Uterus (tissue), 4 donors: Measurements from ENCODE around the gene SNX14. TPM values are rescaled to one million over a fixed set of nuclear protein-coding genes. Genes with fewer than 3 reads are reported as not detected.

Experiments
- DNase-seq, 2 donors: peaks; one replicate each; pipeline ENCODE4 v3.0.0-alpha.2; 2019 to 2020
- H3K27ac ChIP-seq, 2 donors: fragments of 200-600 bp; sonication (generic); 1 replicate in 1 of 2; 2 replicates in 1 of 2; pipeline ENCODE4 v1.5.1; 2016 to 2018
- H3K27me3 ChIP-seq, 2 donors: fragments of 200-600 bp; sonication (generic); one replicate each; pipeline ENCODE4 v1.5.1; 2018 to 2019; ENCODE audit warnings: control low read depth in 1 of 2
- H3K36me3 ChIP-seq, 2 donors: fragments of 200-600 bp; sonication (generic); one replicate each; pipeline ENCODE4 v1.5.1; 2019; ENCODE audit warnings: control low read depth in 1 of 2
- H3K4me1 ChIP-seq, 2 donors: fragments of 200-600 bp; sonication (generic); one replicate each; pipeline ENCODE4 v1.5.1; 2018 to 2019; ENCODE audit warnings: control low read depth in 1 of 2
- H3K4me3 ChIP-seq, 2 donors: fragments of 200-600 bp; sonication (generic); 1 replicate in 1 of 2; 2 replicates in 1 of 2; pipeline ENCODE4 v1.5.1; 2018 to 2019; ENCODE audit warnings: mild to moderate bottlenecking in 1 of 2
- H3K9me3 ChIP-seq, 2 donors: fragments of 200-600 bp; sonication (generic); one replicate each; pipeline ENCODE4 v1.5.1; 2019; ENCODE audit warnings: control low read depth in 1 of 2
- CTCF ChIP-seq, 4 experiments: fragments of 200-600 bp in 2 of 4; fragments of 450-650 bp in 2 of 4; sonication (generic) in 2 of 4; IDR thresholded peaks; one replicate each; pipeline ENCODE4 v1.5.1; 2016 to 2019; ENCODE audit warnings: antibody characterized with exemption in 4 of 4, mild to moderate bottlenecking in 2 of 4, moderate library complexity in 1 of 4
- POLR2A ChIP-seq, 2 donors: fragments of 450-650 bp; IDR thresholded peaks; one replicate each; pipeline ENCODE4 v1.6.1; 2016; ENCODE audit warnings: antibody characterized with exemption in 2 of 2, mild to moderate bottlenecking in 1 of 2, moderate library complexity in 1 of 2
- intact Hi-C: fragments of 100-400 bp; cut with DNase I; formaldehyde crosslinking; loops from one replicate; pipeline ENCODE4 v1.15.1; 2023; ENCODE audit warnings: low total_unique reads
- total RNA-seq, 4 donors: library from RNA; depleted of rRNA in 3 of 4; stranded (reverse); fragments of >200 nt in 3 of 4; gene quantifications; one replicate each; pipeline versions ENCODE4 v1.1.0 to v1.2.4, GENCODE V29; 2014 to 2023
- donor health status: DM: yes; HTN: yes; CAD: no.

SNX14 gene
- total RNA-seq, 4 donors from 2014 or later = 41.8 to 174 (median 81.3) TPM

- intact Hi-C loops = no loop called here
- TF ChIP-seq CTCF (IDR thresholded peaks at IDR 0.05) (no peak), POLR2A (IDR thresholded peaks at IDR 0.05) (no peak)
These were observed 14.1 kb downstream of the SNX14 start for GRCh38 chr6:85579581-85579980.

DNA sequence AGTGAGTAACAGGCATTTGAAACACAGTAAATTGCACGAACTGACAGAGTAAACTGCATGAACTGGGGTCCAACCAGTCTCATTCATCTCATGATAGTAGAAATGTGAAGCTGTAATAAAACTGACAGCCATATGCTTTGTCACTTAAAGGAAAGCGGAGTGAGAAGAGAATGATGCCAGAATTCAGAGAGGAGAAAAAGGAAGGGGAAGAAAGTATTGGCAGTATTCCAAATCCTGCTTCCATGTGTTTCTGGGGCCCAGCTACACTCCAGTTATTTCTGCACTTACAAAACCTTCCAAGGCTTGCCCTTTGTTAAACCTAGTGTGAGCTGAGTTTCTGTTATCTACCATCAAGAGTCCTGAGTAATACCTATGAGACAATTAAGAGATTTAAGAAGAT lies 17.2 kb downstream of the SNX14 start:
- no peak overlapping the region for H3K4me3 ChIP-seq
- H3K36me3 ChIP-seq = no peaks in the 10 kb centered on the region
- intact Hi-C loops = no loop called here
- DNase-seq = no peak
- no peaks in the 10 kb centered on the region for H3K4me1 ChIP-seq
- TF ChIP-seq POLR2A (IDR thresholded peaks at IDR 0.05) (no peak), CTCF (IDR thresholded peaks at IDR 0.05) (no peak)
- H3K9me3 ChIP-seq = peaks cover 0 to 1% of the 10 kb centered on the region in 2 donors
- H3K27me3 ChIP-seq = no peaks in the 10 kb centered on the region
- no peak overlapping the region for H3K27ac ChIP-seq

More at GRCh38 chr6:85579581-85579980, 14.1 kb downstream of the SNX14 start:
- no peak for DNase-seq
- H3K4me3 ChIP-seq = no peak overlapping the region
- H3K36me3 ChIP-seq = no peaks in the 10 kb centered on the region
- no peak overlapping the region for H3K27ac ChIP-seq
- no peaks in the 10 kb centered on the region for H3K4me1 ChIP-seq
- peaks cover 0 to 13% of the 10 kb centered on the region in 2 donors for H3K9me3 ChIP-seq
- no peaks in the 10 kb centered on the region for H3K27me3 ChIP-seq

GRCh38 chr6:85574932-85575598 lies 18.6 kb downstream of the SNX14 start:
- no peaks in the 10 kb centered on the region for H3K36me3 ChIP-seq
- H3K9me3 ChIP-seq = no peaks in the 10 kb centered on the region
- no peaks in the 10 kb centered on the region for H3K27me3 ChIP-seq
- no peaks in the 10 kb centered on the region for H3K4me1 ChIP-seq
- H3K4me3 ChIP-seq = no peak overlapping the region
- TF ChIP-seq POLR2A (IDR thresholded peaks at IDR 0.05) = no peak
- no peak overlapping the region for H3K27ac ChIP-seq
- intact Hi-C loops = no loop called here
- DNase-seq = no peak

GRCh38 chr6:85569323-85569722 lies 24.3 kb downstream of the SNX14 start:
- no peak for DNase-seq
- Histone ChIP-seq H3K9me3 (no peaks in the 10 kb centered on the region), H3K27me3 (no peaks in the 10 kb centered on the region), H3K4me1 (no peaks in the 10 kb centered on the region), H3K27ac (no peak overlapping the region), H3K4me3 (no peak overlapping the region), H3K36me3 (no peaks in the 10 kb centered on the region)
- TF ChIP-seq CTCF (IDR thresholded peaks at IDR 0.05) (no peak), POLR2A (IDR thresholded peaks at IDR 0.05) (no peak)
- intact Hi-C loops = no loop called here

GRCh38 chr6:85568411-85568810 lies 25.2 kb downstream of the SNX14 start:
- DNase-seq = no peak
- H3K9me3 ChIP-seq = no peaks in the 10 kb centered on the region
- no peak overlapping the region for H3K4me3 ChIP-seq
- H3K27me3 ChIP-seq = no peaks in the 10 kb centered on the region
- intact Hi-C loops = no loop called here
- no peak overlapping the region for H3K27ac ChIP-seq
- no peak for TF ChIP-seq POLR2A (IDR thresholded peaks at IDR 0.05)
- no peak for TF ChIP-seq CTCF (IDR thresholded peaks at IDR 0.05)
- no peaks in the 10 kb centered on the region for H3K4me1 ChIP-seq
- no peaks in the 10 kb centered on the region for H3K36me3 ChIP-seq
